Thyroid gland (tissue), 4 donors: ENCODE results near the gene SH3RF2.

Experiments
- POLR2A ChIP-seq, 2 donors: fragments of 450-650 bp; IDR thresholded peaks; one replicate each; pipeline ENCODE4 v1.6.1; 2017; ENCODE audit warnings: antibody characterized with exemption in 2 of 2, mild to moderate bottlenecking in 2 of 2, moderate library complexity in 1 of 2
- TF ChIP-seq, protein P1 (sequence below), 6 experiments: fragments of 200-600 bp in 3 of 6; fragments of 450-650 bp in 3 of 6; sonication (generic) in 3 of 6; IDR thresholded peaks; one replicate each; pipeline ENCODE4 v1.5.1; 2016 to 2019; ENCODE audit warnings: antibody characterized with exemption in 6 of 6, mild to moderate bottlenecking in 2 of 6, inconsistent platforms in 1 of 6, moderate library complexity in 1 of 6

DNA sequence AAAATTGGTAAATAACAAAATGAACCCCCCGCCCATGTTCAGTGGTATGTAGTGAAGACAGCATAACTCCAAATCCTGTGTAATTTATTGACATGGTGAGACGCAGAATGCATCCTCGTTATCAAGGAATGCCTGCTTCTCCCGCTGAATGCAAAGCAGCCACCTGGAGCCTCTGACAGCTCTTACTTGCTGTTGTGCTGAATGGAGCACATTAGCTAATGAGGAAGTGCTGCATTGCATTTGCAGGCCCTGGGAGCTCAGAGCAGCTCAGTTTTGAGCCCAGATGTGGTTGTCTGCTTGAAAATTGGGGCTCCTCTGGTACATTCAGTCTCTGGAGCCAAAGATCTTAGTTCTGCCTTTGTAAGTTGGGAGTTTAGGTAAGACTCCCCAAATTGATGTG, 140.1 kb downstream of the SH3RF2 start:
- TF ChIP-seq, protein P1, sequence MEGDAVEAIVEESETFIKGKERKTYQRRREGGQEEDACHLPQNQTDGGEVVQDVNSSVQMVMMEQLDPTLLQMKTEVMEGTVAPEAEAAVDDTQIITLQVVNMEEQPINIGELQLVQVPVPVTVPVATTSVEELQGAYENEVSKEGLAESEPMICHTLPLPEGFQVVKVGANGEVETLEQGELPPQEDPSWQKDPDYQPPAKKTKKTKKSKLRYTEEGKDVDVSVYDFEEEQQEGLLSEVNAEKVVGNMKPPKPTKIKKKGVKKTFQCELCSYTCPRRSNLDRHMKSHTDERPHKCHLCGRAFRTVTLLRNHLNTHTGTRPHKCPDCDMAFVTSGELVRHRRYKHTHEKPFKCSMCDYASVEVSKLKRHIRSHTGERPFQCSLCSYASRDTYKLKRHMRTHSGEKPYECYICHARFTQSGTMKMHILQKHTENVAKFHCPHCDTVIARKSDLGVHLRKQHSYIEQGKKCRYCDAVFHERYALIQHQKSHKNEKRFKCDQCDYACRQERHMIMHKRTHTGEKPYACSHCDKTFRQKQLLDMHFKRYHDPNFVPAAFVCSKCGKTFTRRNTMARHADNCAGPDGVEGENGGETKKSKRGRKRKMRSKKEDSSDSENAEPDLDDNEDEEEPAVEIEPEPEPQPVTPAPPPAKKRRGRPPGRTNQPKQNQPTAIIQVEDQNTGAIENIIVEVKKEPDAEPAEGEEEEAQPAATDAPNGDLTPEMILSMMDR (IDR thresholded peaks at IDR 0.05): no peak
- TF ChIP-seq POLR2A (IDR thresholded peaks at IDR 0.05): no peak
